Right ventricle myocardium superior (tissue), 1 donor: ENCODE measurements around the gene ARAP2. TPM values are rescaled to one million over a fixed set of nuclear protein-coding genes. Genes with fewer than 3 reads are reported as not detected.

Experiments used
- ATAC-seq: fragments of 200-7000 bp; cut with Tn5 transposase; one replicate; pipeline ENCODE4 v1.9.1; 2020; ENCODE audit warnings: mild to moderate bottlenecking; ENCODE audit not compliant: poor library complexity
- DNase-seq: peaks from one replicate; pipeline ENCODE4 v3.0.0-alpha.2; 2020
- intact Hi-C: fragments of 100-400 bp; cut with DNase I; formaldehyde crosslinking; loops from one replicate; pipeline ENCODE4 v1.11.2; 2022
- long read RNA-seq: library from polyadenylated mRNA; unstranded; transcript quantifications from one replicate; pipeline ENCODE4 v2.0.0, GENCODE V29; 2021
- total RNA-seq: library from RNA; stranded (reverse); fragmentation: NEBNext Ultra II Directional; extraction: Animal tissue kit (Norgen Biotek cat#: 25700); gene quantifications from one replicate; pipeline ENCODE4 v1.2.1, GENCODE V29; 2021
- donor health status: DM: no; HTN: yes; CAD: no; lungs with severe emphysema.

ARAP2 gene, protein sequence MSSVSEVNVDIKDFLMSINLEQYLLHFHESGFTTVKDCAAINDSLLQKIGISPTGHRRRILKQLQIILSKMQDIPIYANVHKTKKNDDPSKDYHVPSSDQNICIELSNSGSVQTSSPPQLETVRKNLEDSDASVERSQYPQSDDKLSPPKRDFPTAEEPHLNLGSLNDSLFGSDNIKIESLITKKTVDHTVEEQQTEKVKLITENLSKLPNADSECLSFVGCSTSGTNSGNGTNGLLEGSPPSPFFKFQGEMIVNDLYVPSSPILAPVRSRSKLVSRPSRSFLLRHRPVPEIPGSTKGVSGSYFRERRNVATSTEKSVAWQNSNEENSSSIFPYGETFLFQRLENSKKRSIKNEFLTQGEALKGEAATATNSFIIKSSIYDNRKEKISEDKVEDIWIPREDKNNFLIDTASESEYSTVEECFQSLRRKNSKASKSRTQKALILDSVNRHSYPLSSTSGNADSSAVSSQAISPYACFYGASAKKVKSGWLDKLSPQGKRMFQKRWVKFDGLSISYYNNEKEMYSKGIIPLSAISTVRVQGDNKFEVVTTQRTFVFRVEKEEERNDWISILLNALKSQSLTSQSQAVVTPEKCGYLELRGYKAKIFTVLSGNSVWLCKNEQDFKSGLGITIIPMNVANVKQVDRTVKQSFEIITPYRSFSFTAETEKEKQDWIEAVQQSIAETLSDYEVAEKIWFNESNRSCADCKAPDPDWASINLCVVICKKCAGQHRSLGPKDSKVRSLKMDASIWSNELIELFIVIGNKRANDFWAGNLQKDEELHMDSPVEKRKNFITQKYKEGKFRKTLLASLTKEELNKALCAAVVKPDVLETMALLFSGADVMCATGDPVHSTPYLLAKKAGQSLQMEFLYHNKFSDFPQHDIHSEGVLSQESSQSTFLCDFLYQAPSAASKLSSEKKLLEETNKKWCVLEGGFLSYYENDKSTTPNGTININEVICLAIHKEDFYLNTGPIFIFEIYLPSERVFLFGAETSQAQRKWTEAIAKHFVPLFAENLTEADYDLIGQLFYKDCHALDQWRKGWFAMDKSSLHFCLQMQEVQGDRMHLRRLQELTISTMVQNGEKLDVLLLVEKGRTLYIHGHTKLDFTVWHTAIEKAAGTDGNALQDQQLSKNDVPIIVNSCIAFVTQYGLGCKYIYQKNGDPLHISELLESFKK (N-terminal part only)
- total RNA-seq, result 2.4 TPM
- long read RNA-seq, result 0 reads

DNA sequence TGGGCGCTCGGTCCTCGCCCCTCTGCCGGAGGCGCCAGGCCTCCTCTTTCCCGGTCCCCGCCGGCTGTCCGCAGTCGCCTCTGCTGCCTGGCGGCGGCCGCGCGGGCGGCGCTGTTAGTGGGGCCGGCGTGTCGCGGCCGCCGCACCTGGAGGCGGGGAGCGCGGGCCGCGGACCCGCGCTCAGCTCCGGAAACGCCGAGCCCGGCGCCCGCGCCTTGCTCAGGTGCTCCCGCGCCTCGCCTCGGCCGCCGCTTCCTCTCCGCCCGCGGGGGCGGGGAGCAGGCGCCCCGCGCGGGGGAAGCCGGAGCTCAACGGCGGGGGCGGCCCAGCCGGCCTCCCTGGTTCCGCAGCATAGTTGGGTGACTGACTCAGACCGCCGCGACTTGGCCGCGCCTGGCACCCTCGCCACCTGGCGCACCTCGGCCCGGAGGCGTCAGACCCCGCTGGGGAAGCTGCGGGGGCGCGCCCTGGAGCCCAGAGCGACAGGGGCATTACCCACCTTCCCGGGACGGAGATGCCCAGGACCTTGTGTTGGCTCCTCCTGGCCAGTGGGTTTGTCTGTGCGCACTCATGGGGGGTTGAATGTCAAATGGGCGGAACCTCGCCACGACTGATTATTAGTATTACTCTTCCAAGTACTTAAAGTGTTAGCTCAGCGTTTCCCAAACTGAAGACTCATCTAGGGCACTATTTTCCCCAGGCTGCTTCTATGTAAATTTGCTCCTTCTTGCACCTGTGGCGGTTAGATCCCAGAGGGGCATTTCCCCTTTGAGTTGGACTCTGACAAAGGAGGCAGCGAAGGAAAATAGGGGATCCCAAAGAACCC, at the start of gene ARAP2:
Gene ARAP2 (minus strand): TSS at position 258 of the 826 bp plus-strand sequence. CDS start 15,028 bp downstream, outside the sequence.
- intact Hi-C loops, result no loop called here
- ATAC-seq, result peak; percentile 71
- DNase-seq, result peak; percentile 57

DNA sequence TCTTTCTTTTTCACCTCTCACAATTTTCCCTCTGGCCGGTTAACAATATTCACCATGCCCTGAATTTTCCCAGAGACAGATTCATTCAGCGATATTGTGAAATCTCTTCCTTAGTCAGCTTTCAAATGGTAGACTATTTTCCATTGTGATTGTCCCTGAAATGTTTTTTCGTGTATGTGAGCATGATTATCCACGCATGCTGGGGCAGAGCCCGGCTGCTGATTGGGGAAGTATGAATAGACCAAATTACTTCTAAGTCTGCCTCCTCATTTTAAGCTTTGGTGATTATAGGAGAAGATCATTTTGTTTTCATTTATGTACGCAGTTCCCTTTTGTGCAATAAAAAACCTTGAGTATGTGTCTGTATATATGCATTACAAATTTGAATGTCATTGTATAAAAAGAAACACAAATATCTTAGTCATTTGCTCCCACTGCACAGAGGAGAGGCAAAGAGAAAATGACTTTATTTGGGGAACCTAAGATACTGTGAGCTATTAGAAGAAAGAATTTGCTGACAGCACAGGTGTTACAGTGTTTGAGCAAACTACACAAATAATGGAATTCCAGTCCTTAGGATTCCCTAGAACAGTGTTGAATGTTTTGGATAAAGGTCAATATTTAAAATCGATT, 48.4 kb upstream of the ARAP2 start:
- no peak for ATAC-seq
- DNase-seq, result no peak
- intact Hi-C loops, result no loop called here

DNA sequence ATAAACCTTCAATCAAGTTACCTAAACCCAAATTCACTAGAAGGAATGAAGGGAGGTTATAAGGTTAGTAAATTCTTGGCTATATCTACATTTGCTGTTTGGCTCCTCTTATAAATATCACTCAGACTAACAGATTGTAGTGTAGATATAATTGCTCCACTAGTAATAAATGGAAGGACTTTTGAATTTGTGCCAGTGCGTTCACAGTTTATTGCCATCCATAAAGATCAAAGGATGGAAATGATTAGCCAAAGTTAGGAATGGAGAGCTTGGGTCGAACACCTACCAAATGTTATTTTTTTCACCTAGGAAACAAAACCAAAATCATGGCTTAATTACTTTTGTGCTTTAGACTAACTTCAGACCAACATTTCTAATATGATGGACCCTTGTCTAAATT, 46.3 kb upstream of the ARAP2 start:
- DNase-seq (no peak), ATAC-seq (no peak)
- intact Hi-C loops, result no loop called here

DNA sequence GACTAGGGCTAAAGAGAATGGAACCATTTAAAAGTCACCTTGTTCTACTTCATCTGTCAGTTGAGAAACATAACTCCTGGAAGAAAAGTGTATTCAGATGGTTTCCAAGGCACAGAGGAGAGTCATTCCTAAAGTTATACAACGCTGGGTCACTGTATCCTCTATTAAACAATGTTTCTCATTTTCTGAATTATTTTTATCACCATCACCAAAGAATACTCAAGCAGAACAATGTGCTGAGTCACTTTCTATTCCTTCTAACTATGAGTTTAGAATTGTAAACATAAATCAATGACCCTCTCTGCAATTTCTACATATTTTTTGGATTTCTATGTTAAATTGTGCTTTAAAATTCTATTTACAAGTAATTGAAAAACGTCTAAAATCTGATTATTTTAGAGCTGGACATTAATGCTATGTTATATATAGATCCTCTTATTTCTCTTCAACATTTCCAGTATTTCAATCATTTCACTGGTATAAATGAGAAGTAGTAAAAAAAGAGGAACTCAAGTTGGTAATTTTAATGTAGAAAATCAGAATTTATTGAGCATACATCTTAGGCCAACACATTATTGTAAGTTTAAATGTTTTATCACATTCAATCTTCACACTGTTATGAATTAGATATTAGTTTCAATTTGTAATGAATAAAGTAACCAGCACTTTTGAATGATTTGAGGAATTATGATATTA, 44.6 kb upstream of the ARAP2 start:
- no peak for DNase-seq
- intact Hi-C loops, result no loop called here
- no peak for ATAC-seq

DNA sequence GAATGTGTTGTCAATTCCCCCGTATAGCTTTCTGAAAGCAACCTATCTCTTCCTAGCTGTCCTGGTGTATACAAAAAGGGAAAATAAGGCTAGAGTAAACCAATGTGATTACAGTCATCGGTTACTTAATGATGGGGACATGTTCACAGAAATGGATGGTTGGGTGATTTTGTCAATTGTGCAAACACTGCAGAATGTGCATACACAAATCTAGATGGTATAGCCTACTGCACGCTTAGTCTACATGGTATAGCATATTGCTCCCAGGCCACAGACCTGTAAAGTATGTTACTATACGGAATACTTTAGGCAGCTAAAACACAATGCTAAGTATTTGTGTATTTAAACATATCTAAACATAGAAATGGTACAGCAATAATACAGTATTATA, 42.2 kb upstream of the ARAP2 start:
- intact Hi-C loops, result no loop called here

DNA sequence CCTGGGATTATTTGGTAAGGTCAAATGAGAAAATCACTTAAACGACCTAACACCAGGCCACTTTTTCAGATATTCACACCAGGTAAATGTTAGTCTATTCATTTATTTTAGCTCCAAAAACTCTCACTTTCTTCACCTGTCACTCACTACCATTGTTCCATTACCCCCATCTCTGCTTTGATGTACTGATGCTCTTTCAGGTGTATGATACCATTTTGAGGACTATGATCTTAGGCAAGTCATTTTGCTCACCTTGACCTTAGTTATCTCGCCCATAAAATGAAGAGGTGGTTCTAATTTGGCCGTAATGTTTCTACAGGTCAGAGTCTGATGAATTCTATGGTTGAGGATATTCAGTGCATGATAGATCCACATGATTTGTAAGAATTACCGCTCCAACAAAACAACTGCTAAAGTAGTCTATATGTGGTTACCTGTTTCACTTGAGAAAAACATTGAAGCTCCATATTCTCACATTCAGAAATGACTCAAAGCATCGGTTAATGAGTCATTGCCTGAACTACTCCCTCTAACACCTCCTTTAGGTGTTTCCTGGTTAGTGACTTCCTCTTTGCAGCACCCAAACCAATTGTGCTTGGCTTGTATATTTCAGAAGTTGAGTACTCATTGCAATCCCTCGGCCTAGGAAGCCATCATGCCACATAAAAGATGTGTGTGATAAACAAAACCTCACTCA, 41.6 kb upstream of the ARAP2 start:
- intact Hi-C loops, result no loop called here
- no peak for DNase-seq
- no peak for ATAC-seq

More for the DNA sequence above, 42.2 kb upstream of the ARAP2 start:
- no peak for ATAC-seq
- no peak for DNase-seq

DNA sequence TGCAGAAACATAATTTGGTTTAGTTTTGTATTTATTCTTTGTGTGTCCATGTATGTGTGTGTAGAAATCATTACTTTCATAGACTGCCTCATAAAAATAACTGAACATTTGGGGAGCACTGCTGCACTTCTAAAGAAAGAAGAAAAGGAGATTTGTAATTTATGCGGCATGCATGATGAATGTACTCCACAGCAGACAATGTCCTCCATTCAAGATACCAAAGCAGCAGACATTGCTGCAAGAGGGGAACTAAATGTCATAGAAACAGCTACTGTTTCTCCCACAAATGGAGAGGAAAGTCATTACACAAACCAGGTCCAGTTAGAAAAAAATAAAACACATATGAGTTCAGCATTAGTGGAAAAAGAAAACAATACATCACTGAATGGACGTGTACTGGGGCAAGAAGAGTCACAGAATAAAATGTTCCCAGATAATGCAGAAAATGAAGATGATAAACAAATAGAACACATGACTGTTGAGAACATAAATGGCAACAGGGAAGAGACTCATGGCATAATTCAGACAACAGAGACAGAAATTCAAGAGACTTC, 39.7 kb upstream of the ARAP2 start:
- ATAC-seq (no peak), DNase-seq (no peak)
- intact Hi-C loops, result no loop called here

DNA sequence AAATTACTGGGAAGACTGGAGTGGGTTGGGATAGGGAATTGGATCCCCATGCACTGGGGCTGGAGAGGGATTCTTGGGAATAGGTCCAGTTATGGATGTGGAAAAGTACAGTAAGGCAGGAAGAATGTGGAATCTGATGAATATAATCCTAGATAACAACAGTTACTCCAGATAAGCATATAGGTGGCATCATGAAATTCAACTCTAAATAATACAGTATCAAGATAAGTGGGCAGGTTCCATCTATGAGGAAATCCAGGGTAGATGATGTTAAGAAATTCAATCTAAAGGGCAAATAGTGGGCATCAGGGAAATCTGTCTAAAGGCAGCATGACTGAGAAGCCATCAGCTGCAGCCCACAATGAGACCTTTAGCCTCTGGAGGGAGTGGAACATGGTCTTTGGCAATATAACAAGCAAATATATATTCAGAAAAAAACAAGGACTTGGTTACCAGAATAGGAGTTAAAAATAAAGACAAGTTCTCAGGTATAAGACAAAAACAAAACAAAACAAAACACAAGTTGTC, 38.3 kb upstream of the ARAP2 start:
- DNase-seq, result no peak
- intact Hi-C loops, result no loop called here
- no peak for ATAC-seq

DNA sequence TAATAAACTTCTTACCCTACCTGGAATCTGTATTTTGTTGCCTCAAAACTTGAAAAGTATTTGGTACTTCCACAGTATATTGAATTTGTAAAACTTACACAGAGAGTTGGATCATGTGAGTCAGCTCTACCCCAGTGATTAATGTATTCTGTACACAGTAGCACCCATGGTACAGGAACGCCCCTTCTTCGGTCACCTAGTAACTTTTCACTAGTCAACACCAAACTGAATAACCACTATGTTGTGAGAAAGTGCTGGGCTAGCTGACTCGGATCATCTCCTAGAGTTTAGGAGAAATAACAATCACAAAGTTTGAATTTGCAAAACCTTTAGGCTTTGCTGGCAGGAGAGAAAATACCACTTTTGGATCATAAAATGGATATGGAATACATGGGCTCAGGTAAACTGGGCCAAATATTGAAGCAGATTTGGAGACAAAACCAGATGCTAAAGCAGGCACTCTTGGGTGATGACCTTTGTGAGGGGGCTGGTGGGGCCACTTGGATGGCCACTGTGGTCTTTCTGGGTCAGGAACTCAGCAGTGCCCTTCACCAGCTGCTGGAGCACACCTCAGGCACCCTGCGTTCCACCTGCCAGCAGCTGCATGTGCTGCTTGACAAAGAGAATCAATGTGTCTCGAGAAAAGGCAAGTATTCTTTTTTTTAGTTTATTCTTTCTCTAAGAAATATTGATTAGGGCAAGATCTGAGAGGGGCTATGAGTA, 37.2 kb upstream of the ARAP2 start, which contains the start of gene DTHD1:
Gene DTHD1 (plus strand): TSS at position 233 of the 723 bp plus-strand sequence. CDS start 143 bp downstream, at position 376.
- ATAC-seq (no peak), DNase-seq (no peak)
- intact Hi-C loops, result no loop called here

DNA sequence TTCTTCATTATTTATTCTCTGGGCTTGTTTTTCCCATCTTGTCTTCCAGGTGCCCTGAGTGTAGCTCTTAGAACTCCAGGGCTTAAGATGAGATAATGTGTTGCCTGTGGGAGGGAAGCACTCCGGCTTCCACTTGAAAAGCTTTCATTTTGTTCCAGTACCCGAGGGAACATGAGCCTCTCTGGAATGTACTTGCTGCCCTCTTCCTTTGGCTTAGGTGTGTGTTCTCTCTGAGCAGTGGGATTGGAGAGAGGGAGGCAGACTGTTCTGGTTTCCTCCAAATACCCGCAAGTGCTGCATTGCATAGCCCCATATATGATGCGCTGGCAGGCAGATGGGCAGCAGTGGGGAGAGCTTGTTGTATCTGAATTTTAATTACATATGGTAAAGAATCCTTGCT, 36.2 kb upstream of the ARAP2 start:
- intact Hi-C loops, result no loop called here
- DNase-seq (no peak), ATAC-seq (no peak)

DNA sequence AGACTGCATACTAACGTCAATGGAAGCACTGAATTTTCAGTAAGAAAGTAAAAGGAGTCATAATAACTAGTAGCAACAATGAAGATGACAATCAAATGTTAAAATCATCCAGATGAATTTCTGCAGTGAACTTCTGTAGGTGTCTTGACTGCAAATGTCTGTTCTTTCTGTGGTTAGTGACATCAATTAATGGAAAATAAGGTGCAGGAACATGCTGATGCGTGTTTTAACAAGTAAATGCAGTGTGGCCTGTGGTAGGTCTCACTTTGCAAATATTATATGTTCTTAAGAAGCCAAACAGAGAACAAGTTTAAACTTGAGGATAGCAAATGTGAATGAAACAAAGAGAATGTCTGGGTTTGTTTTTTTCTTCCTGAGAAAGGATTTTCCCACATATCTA, 34.5 kb upstream of the ARAP2 start:
- intact Hi-C loops, result no loop called here
- no peak for DNase-seq
- ATAC-seq, result no peak

DNA sequence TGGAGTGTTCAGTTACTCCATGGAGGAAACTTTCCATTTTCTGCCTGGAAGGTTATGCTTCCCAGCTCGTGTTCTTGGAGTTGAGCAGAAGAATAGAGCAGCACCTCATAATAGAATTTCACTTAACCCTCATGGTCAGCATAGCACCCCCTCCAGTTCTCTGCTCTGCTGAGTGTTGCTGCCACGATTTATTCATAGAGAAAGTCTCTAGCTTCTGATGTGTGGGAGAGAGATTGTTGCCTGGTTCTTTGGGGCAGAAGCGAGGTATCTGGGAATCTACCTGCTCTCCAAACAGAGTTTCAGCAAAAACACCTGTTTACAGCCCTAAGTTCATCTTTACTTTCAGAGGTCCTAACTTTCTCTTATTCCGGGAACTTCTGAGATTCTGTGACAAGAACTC, 33.2 kb upstream of the ARAP2 start:
- intact Hi-C loops, result no loop called here
- no peak for ATAC-seq
- no peak for DNase-seq

DNA sequence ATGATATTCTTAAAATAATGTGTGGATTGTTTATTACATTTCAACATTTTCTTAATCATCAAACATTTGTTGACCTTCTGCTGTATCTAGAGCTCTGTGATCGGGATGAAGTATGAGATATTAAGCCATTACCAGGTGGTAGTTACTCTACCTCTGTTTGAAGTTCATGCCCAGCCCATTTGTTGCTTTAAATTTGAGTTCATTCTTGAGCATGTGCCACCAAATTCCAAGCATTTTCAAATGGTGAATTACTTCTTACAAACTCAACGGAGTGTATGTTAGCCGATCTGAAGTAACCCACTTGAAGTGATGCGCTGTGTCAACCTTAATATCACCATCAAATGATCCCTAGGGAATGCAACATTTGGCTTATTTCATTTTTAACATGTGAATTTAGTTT, 29.8 kb upstream of the ARAP2 start:
- intact Hi-C loops, result no loop called here
- DNase-seq (no peak), ATAC-seq (no peak)

DNA sequence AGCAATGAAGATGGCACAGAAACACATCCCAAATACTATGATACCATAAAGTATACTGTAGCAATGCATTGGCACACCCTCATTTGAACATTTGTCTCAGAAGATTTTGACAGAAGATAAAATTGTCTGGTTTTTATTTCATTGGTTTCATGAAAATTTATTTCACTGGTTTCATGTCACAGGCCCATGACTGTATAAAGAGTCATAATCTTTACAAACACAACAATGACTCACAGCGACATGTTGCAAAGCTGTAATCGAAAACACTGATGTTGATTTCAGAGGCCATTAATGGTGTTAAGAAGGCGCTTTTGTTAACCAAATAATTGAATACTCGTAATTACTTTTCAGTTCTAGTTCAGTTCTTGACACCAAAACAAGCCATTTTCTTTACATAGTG, 29.0 kb upstream of the ARAP2 start:
- intact Hi-C loops, result no loop called here
- DNase-seq, result no peak
- ATAC-seq, result no peak

DNA sequence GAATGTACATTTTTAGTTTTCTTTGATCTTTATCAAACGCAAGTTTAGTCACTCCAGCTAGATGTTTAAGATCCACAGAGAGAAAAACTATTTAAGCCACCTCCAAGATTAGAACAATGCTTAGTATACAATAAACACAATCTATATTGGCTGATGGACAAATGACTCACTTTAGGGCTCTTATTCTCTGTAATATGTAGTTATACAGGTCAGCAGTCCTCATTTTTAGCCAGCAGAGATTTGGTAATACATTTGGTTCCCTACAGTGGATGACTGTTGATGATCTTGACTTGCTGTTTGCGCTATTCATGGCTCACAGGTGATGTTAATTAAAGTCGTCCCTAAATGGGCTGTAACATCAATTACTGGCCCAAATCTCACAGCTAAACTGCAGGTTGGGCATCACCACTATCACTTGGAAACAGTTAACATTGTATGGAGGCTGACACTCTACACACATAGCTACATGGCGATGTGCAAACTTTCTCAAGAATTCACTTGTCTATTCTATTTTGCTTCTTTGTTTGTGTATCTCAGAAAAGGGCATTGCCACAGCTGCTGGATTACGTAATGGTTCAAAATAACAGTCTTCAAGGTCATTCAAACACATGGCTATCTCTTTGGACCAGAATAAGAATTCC, 25.3 kb upstream of the ARAP2 start:
- intact Hi-C loops, result no loop called here
- ATAC-seq, result no peak
- DNase-seq, result no peak
